ENCODE data around the gene LINS1.

DNA sequence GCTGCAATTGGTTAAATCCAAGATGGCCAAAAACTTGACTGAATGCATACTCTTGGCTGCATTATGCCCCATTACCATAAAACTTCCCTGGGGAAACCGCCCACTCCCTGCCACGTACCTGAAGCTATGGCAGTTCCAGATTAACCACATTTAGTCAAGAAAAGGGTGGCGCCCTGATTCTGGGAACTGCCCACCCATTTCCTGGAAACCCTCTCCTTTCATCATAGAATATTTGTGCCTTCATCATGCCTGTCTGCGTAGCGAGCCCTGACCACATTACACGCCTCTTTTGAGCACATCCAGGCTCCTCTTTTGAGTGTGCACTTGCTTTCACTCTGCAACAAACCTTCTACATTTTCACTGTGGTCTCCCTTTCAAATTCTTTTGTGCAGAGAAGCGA, 5.2 kb downstream of the LINS1 start:
- TF ChIP-seq, protein P1, sequence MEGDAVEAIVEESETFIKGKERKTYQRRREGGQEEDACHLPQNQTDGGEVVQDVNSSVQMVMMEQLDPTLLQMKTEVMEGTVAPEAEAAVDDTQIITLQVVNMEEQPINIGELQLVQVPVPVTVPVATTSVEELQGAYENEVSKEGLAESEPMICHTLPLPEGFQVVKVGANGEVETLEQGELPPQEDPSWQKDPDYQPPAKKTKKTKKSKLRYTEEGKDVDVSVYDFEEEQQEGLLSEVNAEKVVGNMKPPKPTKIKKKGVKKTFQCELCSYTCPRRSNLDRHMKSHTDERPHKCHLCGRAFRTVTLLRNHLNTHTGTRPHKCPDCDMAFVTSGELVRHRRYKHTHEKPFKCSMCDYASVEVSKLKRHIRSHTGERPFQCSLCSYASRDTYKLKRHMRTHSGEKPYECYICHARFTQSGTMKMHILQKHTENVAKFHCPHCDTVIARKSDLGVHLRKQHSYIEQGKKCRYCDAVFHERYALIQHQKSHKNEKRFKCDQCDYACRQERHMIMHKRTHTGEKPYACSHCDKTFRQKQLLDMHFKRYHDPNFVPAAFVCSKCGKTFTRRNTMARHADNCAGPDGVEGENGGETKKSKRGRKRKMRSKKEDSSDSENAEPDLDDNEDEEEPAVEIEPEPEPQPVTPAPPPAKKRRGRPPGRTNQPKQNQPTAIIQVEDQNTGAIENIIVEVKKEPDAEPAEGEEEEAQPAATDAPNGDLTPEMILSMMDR (IDR thresholded peaks at IDR 0.05), result no peak
- TF ChIP-seq EZH2 (IDR thresholded peaks at IDR 0.05; ENCODE audit: borderline replicate concordance, insufficient read depth, low read depth, low read length, poor library complexity, severe bottlenecking), result no peak
